Brain microvascular endothelial cell (primary cell): ENCODE data around the gene TCFL5.

Experiments used
- DNase-seq: peaks from one replicate; pipeline ENCODE4 v3.0.0-alpha.2; 2020
- H3K27ac ChIP-seq: fragments of 250-450 bp; sonication (Bioruptor Pico); 2 replicates; pipeline ENCODE4 v1.5.1; 2020; ENCODE audit warnings: mild to moderate bottlenecking, moderate library complexity
- H3K27me3 ChIP-seq: fragments of 250-450 bp; sonication (Bioruptor Pico); replicated peaks from 2 replicates; pipeline ENCODE4 v1.5.1; 2020; ENCODE audit warnings: mild to moderate bottlenecking
- H3K36me3 ChIP-seq: fragments of 250-450 bp; sonication (Bioruptor Pico); replicated peaks from 2 replicates; pipeline ENCODE4 v1.5.1; 2020; ENCODE audit warnings: mild to moderate bottlenecking
- H3K4me3 ChIP-seq: 2 replicates; pipeline ENCODE4 v1.5.1; 2011; ENCODE audit warnings: low read depth, mild to moderate bottlenecking, control low read depth, low read length, moderate library complexity
- CTCF ChIP-seq: IDR thresholded peaks from 2 replicates; pipeline ENCODE4 v1.5.1; 2011; ENCODE audit warnings: low read depth, mild to moderate bottlenecking, moderate library complexity, low read length, control low read depth, inconsistent platforms; ENCODE audit errors: missing control alignments
- in situ Hi-C: cut with HindIII; loops from 2 replicates; pipeline ENCODE4 v1.10.0; 2017; ENCODE audit warnings: low sequenced_read_pairs, low pct_ligation_motif_present

The TCFL5 gene

DNA sequence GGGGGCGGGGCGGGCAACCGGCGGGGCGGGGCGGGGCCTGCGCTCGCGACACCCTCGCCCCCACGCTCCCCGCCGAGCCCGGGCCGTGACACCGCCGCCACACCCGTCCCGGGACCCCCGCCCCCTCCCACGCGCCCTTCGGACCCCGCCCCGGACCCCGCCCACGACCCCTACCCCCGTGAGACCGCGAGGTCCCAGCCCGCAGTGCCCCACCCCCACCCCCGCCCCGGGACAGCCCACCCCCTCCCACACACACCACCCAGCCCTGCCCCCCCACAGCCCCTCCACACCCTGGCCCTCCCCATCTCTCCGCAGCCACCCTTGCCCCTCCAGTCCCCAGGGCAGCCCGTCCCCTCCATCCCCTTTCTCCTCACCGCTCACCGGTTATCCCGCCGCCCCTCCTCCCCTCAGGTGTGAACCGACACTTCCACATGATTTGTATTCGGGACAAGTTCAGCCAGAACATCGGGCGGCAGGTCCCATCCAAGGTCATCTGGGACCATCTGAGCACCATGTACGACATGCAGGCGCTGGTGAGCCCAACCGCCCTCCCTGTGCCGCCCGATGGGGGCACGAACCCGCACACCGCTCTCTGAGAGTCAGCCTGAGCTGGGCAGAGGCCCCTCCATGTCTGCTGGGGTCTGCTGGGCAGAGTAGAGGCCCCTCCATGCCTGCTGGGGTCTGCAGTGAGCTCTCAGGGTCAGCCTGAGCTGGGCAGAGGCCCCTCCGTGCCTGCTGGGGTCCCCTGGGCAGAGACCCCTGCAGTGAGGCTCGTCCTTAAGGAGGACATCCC, 64.7 kb downstream of the TCFL5 start:
- H3K4me3 ChIP-seq, result peak overlapping the region; percentile 67
- no peaks in the 10 kb centered on the region for H3K27me3 ChIP-seq
- H3K27ac ChIP-seq, result peak overlapping the region; percentile 46
- peaks cover 18% of the 10 kb centered on the region for H3K36me3 ChIP-seq
- DNase-seq, result no peak
- no peak for TF ChIP-seq CTCF
- in situ Hi-C loops, result no loop called here

GRCh38 chr20:62795023-62795761, 66.4 kb downstream of the TCFL5 start:
- DNase-seq, result peak; percentile 20
- H3K4me3 ChIP-seq, result peak overlapping the region; percentile 68
- no peaks in the 10 kb centered on the region for H3K27me3 ChIP-seq
- H3K27ac ChIP-seq, result peak overlapping the region; percentile 75
- peaks cover 14% of the 10 kb centered on the region for H3K36me3 ChIP-seq
- in situ Hi-C loops, result no loop called here
- no peak for TF ChIP-seq CTCF

- in situ Hi-C loops, result no loop called here
These were observed 67.5 kb downstream of the TCFL5 start for GRCh38 chr20:62794007-62794724.

DNA sequence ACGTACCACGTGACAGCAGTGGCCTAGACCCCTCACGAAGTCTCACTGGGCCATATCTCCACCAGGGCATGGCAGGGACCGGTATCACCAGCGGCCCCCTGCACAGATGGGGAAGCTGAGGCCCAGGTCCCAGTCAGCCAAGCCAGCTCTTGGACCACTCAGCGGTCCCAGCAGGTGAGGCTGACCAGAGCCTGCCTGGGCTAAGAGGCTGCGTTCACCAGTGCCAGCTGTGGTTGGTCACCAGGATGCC, 67.9 kb downstream of the TCFL5 start:
- H3K27me3 ChIP-seq, result no peaks in the 10 kb centered on the region
- no peak for TF ChIP-seq CTCF
- H3K27ac ChIP-seq, result peak overlapping the region; percentile 45
- H3K4me3 ChIP-seq, result peak overlapping the region; percentile 35
- H3K36me3 ChIP-seq, result peaks cover 5% of the 10 kb centered on the region
- in situ Hi-C loops, result no loop called here
- DNase-seq, result no peak

More at GRCh38 chr20:62794007-62794724, 67.5 kb downstream of the TCFL5 start:
- peaks cover 9% of the 10 kb centered on the region for H3K36me3 ChIP-seq
- H3K27ac ChIP-seq, result peak overlapping the region; percentile 75
- peak; percentile 81 for DNase-seq
- TF ChIP-seq CTCF, result no peak
- H3K27me3 ChIP-seq, result no peaks in the 10 kb centered on the region
- peak overlapping the region; percentile 68 for H3K4me3 ChIP-seq

- Histone ChIP-seq H3K4me3 (no peak overlapping the region), H3K27ac (no peak overlapping the region), H3K27me3 (no peaks in the 10 kb centered on the region), H3K36me3 (no peaks in the 10 kb centered on the region)
- TF ChIP-seq CTCF, result no peak
- in situ Hi-C loops, result no loop called here
- DNase-seq, result no peak
These were observed 68.5 kb downstream of the TCFL5 start for GRCh38 chr20:62792940-62793756.
